SK-N-SH treated with all-trans-retinoic acid at 6 μM for 48 hours (cell line): ENCODE data around the gene TNS3.

Source experiments
- ATAC-seq: fragments of 200-7000 bp; cut with Tn5 transposase; 3 replicates; pipeline ENCODE4 v1.9.1; 2020; ENCODE audit warnings: mild to moderate bottlenecking, moderate library complexity
- ARNTL ChIP-seq: fragments of 450-650 bp; formaldehyde crosslinking; IDR thresholded peaks from 2 replicates; pipeline ENCODE4 v1.5.0; 2020; ENCODE audit warnings: low read depth, mild to moderate bottlenecking, moderate library complexity, borderline replicate concordance
- BACH2 ChIP-seq: fragments of 250-450 bp; sonication (Bioruptor Pico); IDR thresholded peaks from 2 replicates; pipeline ENCODE4 v1.9.0; 2021; ENCODE audit warnings: mild to moderate bottlenecking, borderline replicate concordance
- CREB5 ChIP-seq: fragments of 250-450 bp; sonication (Bioruptor Pico); IDR thresholded peaks from 2 replicates; pipeline ENCODE4 v1.5.1; 2020; ENCODE audit warnings: low read depth, mild to moderate bottlenecking, moderate library complexity
- CSDC2 ChIP-seq: fragments of 250-450 bp; sonication (Bioruptor Pico); IDR thresholded peaks from 2 replicates; pipeline ENCODE4 v1.5.0; 2020; ENCODE audit warnings: mild to moderate bottlenecking, moderate library complexity
- CSRNP3 ChIP-seq: fragments of 250-450 bp; sonication (Bioruptor Pico); IDR thresholded peaks from 2 replicates; pipeline ENCODE4 v1.5.1; 2021; ENCODE audit warnings: mild to moderate bottlenecking, moderate library complexity
- ESRRG ChIP-seq: fragments of 250-450 bp; sonication (Bioruptor Pico); IDR thresholded peaks from 2 replicates; pipeline ENCODE4 v1.6.1; 2021; ENCODE audit warnings: mild to moderate bottlenecking
- GLIS3 ChIP-seq: fragments of 250-450 bp; sonication (Bioruptor Pico); IDR thresholded peaks from 2 replicates; pipeline ENCODE4 v1.5.0; 2020; ENCODE audit warnings: mild to moderate bottlenecking, moderate library complexity
- ISL1 ChIP-seq: fragments of 250-450 bp; sonication (Bioruptor Pico); IDR thresholded peaks from 2 replicates; pipeline ENCODE4 v2.1.2; 2022; ENCODE audit warnings: mild to moderate bottlenecking, moderate library complexity
- OSR1 ChIP-seq: fragments of 250-450 bp; sonication (Bioruptor Pico); IDR thresholded peaks from 2 replicates; pipeline ENCODE4 v1.8.0; 2022; ENCODE audit warnings: moderate library complexity, mild to moderate bottlenecking, inconsistent platforms
- PATZ1 ChIP-seq: fragments of 250-450 bp; sonication (Bioruptor Pico); IDR thresholded peaks from 2 replicates; pipeline ENCODE4 v1.8.0; 2020; ENCODE audit warnings: mild to moderate bottlenecking, moderate library complexity, borderline replicate concordance
- POU6F1 ChIP-seq: fragments of 250-450 bp; sonication (Bioruptor Pico); IDR thresholded peaks from 2 replicates; pipeline ENCODE4 v1.8.0; 2021; ENCODE audit warnings: low read depth, mild to moderate bottlenecking, moderate library complexity, borderline replicate concordance
- RARB ChIP-seq: fragments of 250-450 bp; sonication (Bioruptor Pico); IDR thresholded peaks from 2 replicates; pipeline ENCODE4 v1.8.0; 2021; ENCODE audit warnings: mild to moderate bottlenecking, moderate library complexity
- SNAI2 ChIP-seq: fragments of 250-450 bp; sonication (Bioruptor Pico); IDR thresholded peaks from 2 replicates; pipeline ENCODE4 v1.5.0; 2020; ENCODE audit warnings: mild to moderate bottlenecking, moderate library complexity
- TCF4 ChIP-seq: fragments of 250-450 bp; sonication (Bioruptor Pico); IDR thresholded peaks from 2 replicates; pipeline ENCODE4 v1.8.0; 2021; ENCODE audit warnings: mild to moderate bottlenecking, moderate library complexity, borderline replicate concordance
- TOX ChIP-seq: fragments of 250-450 bp; sonication (Bioruptor Pico); IDR thresholded peaks from 2 replicates; pipeline ENCODE4 v1.8.0; 2021; ENCODE audit warnings: mild to moderate bottlenecking, moderate library complexity, borderline replicate concordance
- TSHZ2 ChIP-seq: fragments of 250-450 bp; sonication (Bioruptor Pico); IDR thresholded peaks from 2 replicates; pipeline ENCODE4 v1.5.0; 2020; ENCODE audit warnings: mild to moderate bottlenecking, moderate library complexity
- ZC3H10 ChIP-seq: fragments of 250-450 bp; sonication (Bioruptor Pico); IDR thresholded peaks from 2 replicates; pipeline ENCODE4 v1.5.1; 2021; ENCODE audit warnings: mild to moderate bottlenecking, moderate library complexity
- ZFP3 ChIP-seq: fragments of 250-450 bp; sonication (Bioruptor Pico); IDR thresholded peaks from 2 replicates; pipeline ENCODE4 v1.5.0; 2020; ENCODE audit warnings: mild to moderate bottlenecking, moderate library complexity
- ZFP30 ChIP-seq: fragments of 450-650 bp; formaldehyde crosslinking; IDR thresholded peaks from 2 replicates; pipeline ENCODE4 v1.5.0; 2022; ENCODE audit warnings: mild to moderate bottlenecking, moderate library complexity
- ZNF565 ChIP-seq: fragments of 450-650 bp; formaldehyde crosslinking; conservative IDR thresholded peaks from 2 replicates; pipeline ENCODE4 v1.5.0; 2020; ENCODE audit warnings: low read depth, mild to moderate bottlenecking, moderate library complexity
- ZNF70 ChIP-seq: fragments of 450-650 bp; formaldehyde crosslinking; IDR thresholded peaks from 2 replicates; pipeline ENCODE4 v1.5.0; 2020; ENCODE audit warnings: mild to moderate bottlenecking, moderate library complexity
- ZNF8 ChIP-seq: fragments of 450-650 bp; formaldehyde crosslinking; IDR thresholded peaks from 2 replicates; pipeline ENCODE4 v1.5.0; 2020; ENCODE audit warnings: mild to moderate bottlenecking, moderate library complexity

The TNS3 gene

GRCh38 chr7:47435889-47436312 is 146.0 kb downstream of the TNS3 start:
- peak; percentile 94 for ATAC-seq
- no peak for TF ChIP-seq POU6F1 (CRISPR knock-in tag)
- no peak for TF ChIP-seq CSDC2 (CRISPR knock-in tag)
- TF ChIP-seq ZFP30 (CRISPR knock-in tag), result no peak
- no peak for TF ChIP-seq SNAI2 (CRISPR knock-in tag)
- no peak for TF ChIP-seq TSHZ2 (CRISPR knock-in tag)
- TF ChIP-seq ISL1 (CRISPR knock-in tag), result no peak
- no peak for TF ChIP-seq ESRRG (CRISPR knock-in tag)
- no peak for TF ChIP-seq CSRNP3 (CRISPR knock-in tag)
- no peak for TF ChIP-seq CREB5 (CRISPR knock-in tag)

GRCh38 chr7:47433564-47433895 is 148.4 kb downstream of the TNS3 start:
- ATAC-seq, result no peak

More at GRCh38 chr7:47433564-47433895, 148.4 kb downstream of the TNS3 start:
- no peak for TF ChIP-seq ARNTL (CRISPR knock-in tag)
- no peak for TF ChIP-seq SNAI2 (CRISPR knock-in tag)
- no peak for TF ChIP-seq OSR1 (CRISPR knock-in tag)
- TF ChIP-seq TOX (CRISPR knock-in tag), result no peak
- no peak for TF ChIP-seq CSRNP3 (CRISPR knock-in tag)
- TF ChIP-seq TCF4 (CRISPR knock-in tag), result no peak
- TF ChIP-seq ZNF565, result no peak
- no peak for TF ChIP-seq PATZ1 (CRISPR knock-in tag)
- TF ChIP-seq RARB (CRISPR knock-in tag), result no peak
- TF ChIP-seq ZNF70 (CRISPR knock-in tag), result no peak
- no peak for TF ChIP-seq BACH2 (CRISPR knock-in tag)
- TF ChIP-seq ZNF8 (CRISPR knock-in tag), result no peak
- TF ChIP-seq TSHZ2 (CRISPR knock-in tag), result no peak
- no peak for TF ChIP-seq ZC3H10 (CRISPR knock-in tag)
- TF ChIP-seq ZFP30 (CRISPR knock-in tag), result no peak
- TF ChIP-seq GLIS3 (CRISPR knock-in tag), result no peak
- no peak for TF ChIP-seq ZFP3 (CRISPR knock-in tag)
- no peak for TF ChIP-seq ESRRG (CRISPR knock-in tag)
